H1 (cell line): ENCODE data around the gene TMEM138. TPM values are rescaled to one million over a fixed set of nuclear protein-coding genes. Genes with fewer than 3 reads are reported as not detected.

Experiments
- CTCF ChIA-PET: fragments of 300-600 bp; sonication (Branson Sonifier 250); formaldehyde crosslinking; loops from one replicate; lab custom pipeline; 2021; ENCODE audit not compliant: partially characterized antibody; lab: Charles Lee
- POLR2A ChIA-PET: fragments of 300-600 bp; sonication (Branson Sonifier 250); formaldehyde crosslinking; loops from one replicate; lab custom pipeline; 2021; ENCODE audit warnings: inconsistent platforms; ENCODE audit not compliant: partially characterized antibody; lab: Charles Lee
- DNase-seq, 2 experiments: peaks; one replicate each; pipeline versions ENCODE4 v3.0.0 to v3.0.0-alpha.2; 2010 to 2022; ENCODE audit warnings: low spot score in 2 of 2, low read depth in 1 of 2, mixed read lengths in 1 of 2
- FAIRE-seq: peaks from 2 replicates; lab custom pipeline; 2011; peaks lifted over from hg19 to GRCh38; lab: Jason Lieb, UNC
- H2AFZ ChIP-seq: 2 replicates; pipeline ENCODE4 v1.8.1; 2012; ENCODE audit warnings: low read length, inconsistent platforms
- H2AK5ac ChIP-seq: 2 replicates; pipeline ENCODE4 v1.6.1; 2013; ENCODE audit warnings: low read depth, low read length
- H2BK120ac ChIP-seq: replicated peaks from 2 replicates; pipeline ENCODE3; 2013; ENCODE audit warnings: low read depth, low read length, inconsistent platforms
- H2BK12ac ChIP-seq: 2 replicates; pipeline ENCODE4 v1.6.1; 2013; ENCODE audit warnings: low read depth, low read length
- H2BK15ac ChIP-seq: 2 replicates; pipeline ENCODE4 v1.6.1; 2013; ENCODE audit warnings: low read length
- H2BK20ac ChIP-seq: 2 replicates; pipeline ENCODE4 v1.6.1; 2013; ENCODE audit warnings: low read length
- H2BK5ac ChIP-seq: 2 replicates; pipeline ENCODE4 v1.6.1; 2013; ENCODE audit warnings: low read depth, low read length
- H3K14ac ChIP-seq: 2 replicates; pipeline ENCODE4 v1.6.1; 2013; ENCODE audit warnings: inconsistent platforms; ENCODE audit not compliant: insufficient read length
- H3K18ac ChIP-seq: 2 replicates; pipeline ENCODE4 v1.6.1; 2013; ENCODE audit warnings: low read length; ENCODE audit errors: extremely low read depth
- H3K23ac ChIP-seq: 2 replicates; pipeline ENCODE4 v1.6.1; 2013; ENCODE audit warnings: inconsistent platforms; ENCODE audit not compliant: insufficient read length
- H3K23me2 ChIP-seq: 2 replicates; pipeline ENCODE4 v1.6.1; 2013; ENCODE audit warnings: low read depth, low read length
- H3K27ac ChIP-seq: 2 replicates; pipeline ENCODE4 v1.6.1; 2011; ENCODE audit warnings: low read depth, low read length, inconsistent platforms
- H3K27me3 ChIP-seq, 4 experiments: replicated peaks in 1 of 4; 1 replicate in 1 of 4; 2 replicates in 3 of 4; pipeline versions ENCODE4 v1.6.1 to v1.8.1; 2011 to 2013; ENCODE audit warnings: low read length in 3 of 4, mild to moderate bottlenecking in 3 of 4, inconsistent platforms in 2 of 4, mixed read lengths in 2 of 4, moderate library complexity in 1 of 4; ENCODE audit not compliant: control insufficient read depth in 3 of 4, insufficient read depth in 3 of 4; ENCODE audit errors: extremely low read depth in 1 of 4
- H3K36me3 ChIP-seq, 4 experiments: 2 replicates each; pipeline versions ENCODE4 v1.6.1 to v1.8.1; 2011 to 2013; ENCODE audit warnings: mild to moderate bottlenecking in 4 of 4, low read length in 3 of 4, moderate library complexity in 2 of 4, control low read depth in 1 of 4, inconsistent platforms in 1 of 4; ENCODE audit not compliant: insufficient read depth in 4 of 4, control insufficient read depth in 2 of 4
- H3K4ac ChIP-seq: replicated peaks from 2 replicates; pipeline ENCODE3; 2013; ENCODE audit warnings: low read length, low read depth, mixed read lengths, inconsistent platforms; ENCODE audit not compliant: insufficient read length
- H3K4me1 ChIP-seq, 4 experiments: replicated peaks in 1 of 4; 1 replicate in 1 of 4; 2 replicates in 3 of 4; pipeline versions ENCODE4 v1.6.1 to v1.8.1; 2011 to 2013; ENCODE audit warnings: low read length in 3 of 4, inconsistent platforms in 2 of 4, mixed read lengths in 1 of 4; ENCODE audit not compliant: insufficient read depth in 4 of 4, control insufficient read depth in 3 of 4
- H3K4me2 ChIP-seq, 2 experiments: 2 replicates each; pipeline versions ENCODE4 v1.6.1 to v1.8.1; 2011 to 2013; ENCODE audit warnings: low read depth in 2 of 2, low read length in 2 of 2, control low read depth in 1 of 2, inconsistent platforms in 1 of 2, mild to moderate bottlenecking in 1 of 2; ENCODE audit not compliant: insufficient read depth in 1 of 2
- H3K4me3 ChIP-seq, 4 experiments: fragments of 200-600, 300-600 bp in 1 of 4; sonication (generic), shearing (Covaris generic), sonication (Bioruptor Twin) in 1 of 4; 2 replicates each; pipeline versions ENCODE4 v1.5.1 to v1.8.1; 2011 to 2016; ENCODE audit warnings: low read length in 4 of 4, low read depth in 3 of 4, control low read depth in 2 of 4, inconsistent platforms in 2 of 4, mild to moderate bottlenecking in 2 of 4, mixed read lengths in 1 of 4, moderate library complexity in 1 of 4; ENCODE audit not compliant: insufficient read depth in 2 of 4; ENCODE audit errors: extremely low read depth in 1 of 4
- H3K56ac ChIP-seq: replicated peaks from 2 replicates; pipeline ENCODE3; 2013; ENCODE audit warnings: low read depth, mild to moderate bottlenecking, mixed read lengths, low read length, inconsistent platforms; ENCODE audit not compliant: insufficient read length
- H3K79me1 ChIP-seq: 2 replicates; pipeline ENCODE4 v1.6.1; 2013; ENCODE audit warnings: low read depth, low read length, control low read depth
- H3K79me2 ChIP-seq, 2 experiments: 2 replicates each; pipeline versions ENCODE4 v1.6.1 to v1.8.1; 2012 to 2013; ENCODE audit warnings: low read length in 2 of 2, mild to moderate bottlenecking in 2 of 2, inconsistent platforms in 1 of 2; ENCODE audit not compliant: insufficient read depth in 2 of 2, control insufficient read depth in 1 of 2
- H3K9ac ChIP-seq, 4 experiments: replicated peaks in 1 of 4; 1 replicate in 1 of 4; 2 replicates in 3 of 4; pipeline versions ENCODE4 v1.6.1 to v1.8.1; 2011 to 2013; ENCODE audit warnings: low read depth in 3 of 4, low read length in 3 of 4, control low read depth in 2 of 4, mild to moderate bottlenecking in 2 of 4, moderate library complexity in 2 of 4, inconsistent platforms in 1 of 4; ENCODE audit errors: extremely low read depth in 1 of 4
- H3K9me3 ChIP-seq, 2 experiments: 2 replicates each; pipeline versions ENCODE4 v1.6.1 to v1.8.1; 2012 to 2013; ENCODE audit warnings: mild to moderate bottlenecking in 2 of 2, moderate library complexity in 2 of 2, control low read depth in 1 of 2, inconsistent platforms in 1 of 2, low read depth in 1 of 2, low read length in 1 of 2, mixed read lengths in 1 of 2; ENCODE audit not compliant: insufficient read depth in 2 of 2
- H4K20me1 ChIP-seq, 2 experiments: replicated peaks in 1 of 2; 2 replicates each; pipeline versions ENCODE3 to v1.8.1; 2011 to 2013; ENCODE audit warnings: inconsistent platforms in 2 of 2, low read length in 2 of 2, mild to moderate bottlenecking in 1 of 2; ENCODE audit not compliant: insufficient read depth in 2 of 2, control insufficient read depth in 1 of 2
- H4K5ac ChIP-seq: 2 replicates; pipeline ENCODE4 v1.6.1; 2013; ENCODE audit warnings: low read length, low read depth, mixed read lengths, inconsistent platforms; ENCODE audit not compliant: insufficient read length
- H4K8ac ChIP-seq: 2 replicates; pipeline ENCODE4 v1.8.0; 2013; ENCODE audit warnings: mild to moderate bottlenecking, moderate library complexity, low read length, inconsistent platforms; ENCODE audit not compliant: insufficient read depth; ENCODE audit errors: extremely low read depth
- H4K91ac ChIP-seq: replicated peaks from 2 replicates; pipeline ENCODE3; 2013; ENCODE audit warnings: low read length, mixed read lengths, inconsistent platforms; ENCODE audit not compliant: insufficient read length
- CTBP2 ChIP-seq: IDR thresholded peaks from 2 replicates; pipeline ENCODE4 v1.7.0; 2011; ENCODE audit warnings: borderline replicate concordance, mild to moderate bottlenecking, moderate library complexity, mixed read lengths, low read length; ENCODE audit not compliant: insufficient read depth, insufficient read length
- GTF2F1 ChIP-seq: IDR thresholded peaks from 2 replicates; pipeline ENCODE4 v1.6.1; 2012; ENCODE audit warnings: low read depth, low read length, improper control_type of control experiment, borderline replicate concordance
- JUND ChIP-seq: IDR thresholded peaks from 2 replicates; pipeline ENCODE4 v1.6.1; 2011; ENCODE audit warnings: mild to moderate bottlenecking, improper control_type of control experiment, low read length
- KDM1A ChIP-seq: fragments of 200-600, 300-600 bp; sonication (generic); IDR thresholded peaks from 2 replicates; pipeline ENCODE4 v1.7.1; 2016; ENCODE audit warnings: mild to moderate bottlenecking, low read length, borderline replicate concordance
- POLR2AphosphoS5 ChIP-seq: IDR thresholded peaks from 2 replicates; pipeline ENCODE4 v1.6.1; 2011; ENCODE audit warnings: low read depth, low read length
- RAD21 ChIP-seq, 2 experiments: IDR thresholded peaks in 1 of 2; conservative IDR thresholded peaks in 1 of 2; 2 replicates each; pipeline ENCODE4 v1.6.1; 2011; ENCODE audit warnings: low read depth in 2 of 2, low read length in 2 of 2, improper control_type of control experiment in 1 of 2, inconsistent platforms in 1 of 2, mild to moderate bottlenecking in 1 of 2, moderate library complexity in 1 of 2
- RXRA ChIP-seq: IDR thresholded peaks from 2 replicates; pipeline ENCODE4 v1.6.1; 2011; ENCODE audit warnings: low read depth, mild to moderate bottlenecking, low read length, moderate library complexity; ENCODE audit not compliant: insufficient read depth
- SAP30 ChIP-seq: fragments of 300-600 bp; sonication (generic); IDR thresholded peaks from 2 replicates; pipeline ENCODE4 v1.7.1; 2012; ENCODE audit warnings: low read length, moderate library complexity, mild to moderate bottlenecking, inconsistent platforms; ENCODE audit not compliant: insufficient read depth, insufficient replicate concordance
- SIRT6 ChIP-seq: IDR thresholded peaks from one replicate; pipeline ENCODE4 v1.7.1; 2012; ENCODE audit warnings: low read length, inconsistent platforms
- SIX5 ChIP-seq: IDR thresholded peaks from 2 replicates; pipeline ENCODE4 v1.6.1; 2011; ENCODE audit warnings: mild to moderate bottlenecking, low read depth, low read length
- SUZ12 ChIP-seq: fragments of 200-600 bp; sonication (generic); IDR thresholded peaks from 2 replicates; pipeline ENCODE4 v1.6.1; 2012; ENCODE audit warnings: mild to moderate bottlenecking, inconsistent platforms, low read length, moderate library complexity, mixed read lengths
- TAF1 ChIP-seq: IDR thresholded peaks from 2 replicates; pipeline ENCODE4 v1.6.1; 2011; ENCODE audit warnings: mild to moderate bottlenecking, low read depth, low read length
- WGBS, 2 experiments: shearing (Covaris generic) in 1 of 2; methylation state at CpG; one replicate each; pipeline versions ENCODE4 v1.1.6 to v1.1.7; 2013 to 2015; ENCODE audit warnings: low lambda C conversion rate in 2 of 2, mixed read lengths in 2 of 2, inconsistent platforms in 1 of 2, low coverage in 1 of 2, missing lambda C conversion rate in 1 of 2; ENCODE audit not compliant: insufficient replicate concordance in 2 of 2, insufficient coverage in 1 of 2, insufficient read length in 1 of 2; ENCODE audit errors: extremely low coverage in 1 of 2, missing lambda C conversion rate in 1 of 2; 5-methylcytosine and 5-hydroxymethylcytosine counted together
- polyA plus RNA-seq, 7 experiments: library from polyadenylated mRNA; depleted of rRNA in 3 of 7; stranded (reverse) in 5 of 7; unstranded in 2 of 7; fragments of >200 nt in 5 of 7; fragments of 200-250 nt in 2 of 7; gene quantifications; 1 replicate in 5 of 7; 2 replicates in 1 of 7; 4 replicates in 1 of 7; pipeline versions ENCODE4 v1.2.1 to v1.2.3, GENCODE V29; 2011 to 2013; ENCODE audit warnings: missing spikeins in 2 of 7, mixed read lengths in 2 of 7
- total RNA-seq: library from RNA; stranded (reverse); fragmentation: NEBNext Ultra II Directional; extraction: Animal tissue kit (Norgen Biotek cat#: 25700); gene quantifications from 2 replicates; pipeline ENCODE4 v1.2.1, GENCODE V29; 2021
- TF ChIP-seq, protein P1 (sequence below): IDR thresholded peaks from 2 replicates; pipeline ENCODE4 v1.6.1; 2012; ENCODE audit warnings: inconsistent platforms

The TMEM138 gene
- total and polyA plus RNA-seq, 2 of the 8 experiments (the other 6 are each of a cell fraction or from before 2014, with no cell fraction given) = 32.9 to 59.0 TPM

DNA sequence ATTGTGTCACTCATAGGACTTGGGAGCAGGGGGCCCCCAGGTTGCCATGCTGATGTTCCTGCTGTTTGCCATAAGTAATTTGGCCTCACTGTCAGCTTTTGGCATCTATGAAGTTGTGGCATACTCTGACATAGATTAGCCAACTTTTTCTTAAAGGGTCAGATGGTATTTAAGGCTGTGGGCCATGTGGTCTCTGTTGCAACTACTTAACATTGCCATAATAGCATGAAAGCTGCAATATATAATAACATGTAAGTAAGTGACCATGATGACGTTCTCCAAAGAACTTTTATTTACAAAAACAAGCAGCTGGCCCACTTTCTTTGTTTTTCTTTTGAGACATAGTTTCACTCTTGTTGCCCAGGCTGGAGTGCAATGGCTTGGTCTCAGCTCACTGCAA, 28.0 kb downstream of the TMEM138 start:
- H3K56ac ChIP-seq = no peak overlapping the region
- FAIRE-seq = no peak
- DNase-seq = no peak
- TF ChIP-seq POLR2AphosphoS5 = no peak
- no peak for TF ChIP-seq SAP30
- no peak for TF ChIP-seq CTBP2
- no peak for TF ChIP-seq SIRT6
- TF ChIP-seq, protein P1, sequence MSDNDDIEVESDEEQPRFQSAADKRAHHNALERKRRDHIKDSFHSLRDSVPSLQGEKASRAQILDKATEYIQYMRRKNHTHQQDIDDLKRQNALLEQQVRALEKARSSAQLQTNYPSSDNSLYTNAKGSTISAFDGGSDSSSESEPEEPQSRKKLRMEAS = no peak
- TF ChIP-seq GTF2F1 = no peak
- no peak for TF ChIP-seq RAD21 (IDR thresholded peaks at IDR 0.05 in 1 of 2, conservative IDR thresholded peaks at IDR 0.05 in 1 of 2; ENCODE audit: low read depth in 2 of 2, low read length in 2 of 2)
- TF ChIP-seq KDM1A = no peak
- no peak for TF ChIP-seq RXRA
- no peak for TF ChIP-seq TAF1
- TF ChIP-seq SUZ12 = no peak
- no peak for TF ChIP-seq SIX5
- no peak for TF ChIP-seq JUND

More for the DNA sequence above, 28.0 kb downstream of the TMEM138 start:
- Histone ChIP-seq H3K79me2 (no peaks in the 10 kb centered on the region; a peak in 1 of 4 replicates), H3K4me3 (no peak overlapping the region), H3K4me2 (no peak overlapping the region), H3K4me1 (peaks cover 0 to 2% (median 0%) of the 10 kb centered on the region in 4 experiments; a peak in 2 of 7 replicates), H3K23ac (no peak overlapping the region), H2BK5ac (no peak overlapping the region), H3K23me2 (peaks cover 12% of the 10 kb centered on the region), H3K4ac (no peak overlapping the region), H2BK12ac (no peak overlapping the region), H2AFZ (no peak overlapping the region), H2BK120ac (no peak overlapping the region), H3K27me3 (no peaks in the 10 kb centered on the region), H4K5ac (no peak overlapping the region), H3K18ac (no peak overlapping the region), H3K9ac (no peak overlapping the region), H3K27ac (no peak overlapping the region), H2BK20ac (no peak overlapping the region), H4K91ac (no peak overlapping the region), H3K9me3 (peaks cover 0 to 4% of the 10 kb centered on the region in 2 experiments; a peak in 1 of 4 replicates), H4K20me1 (no peaks in the 10 kb centered on the region), H2BK15ac (no peak overlapping the region), H2AK5ac (no peak overlapping the region), H4K8ac (no peak overlapping the region), H3K14ac (no peak overlapping the region), H3K36me3 (peaks cover 0 to 7% (median 3%) of the 10 kb centered on the region in 4 experiments; a peak in 3 of 8 replicates), H3K79me1 (no peaks in the 10 kb centered on the region)
- 100% methylated on average over 1 of the region's 1 CpG; no CpG with 5 or more reads in 1 of the 2 experiments for WGBS, 2 experiments
- ChIA-PET POLR2A (interaction anchor here (0.8 to 8.0 kb wide), 7 partner anchors 12 to 56 kb away, joined by 3 to 108 read pairs (median 10); partner anchors contain the start of genes CYB561A3, DDB1, TKFC and TMEM138), CTCF (interaction anchor here (4.4 kb wide), 1 partner anchor 55 kb away, joined by 41 read pairs; the partner anchor contains the start of genes DDB1 and TKFC)
